Nephron (organoid): ENCODE measurements around the gene C6orf52.

Experiments used
- H3K27ac Mint-ChIP-seq, 3 experiments: 2 replicates each; pipeline ENCODE4 v1.8.0; 2020; ENCODE audit warnings: mixed read lengths in 3 of 3, mild to moderate bottlenecking in 2 of 3, moderate library complexity in 1 of 3
- H3K27me3 Mint-ChIP-seq: 2 replicates; pipeline ENCODE4 v1.8.0; 2021; ENCODE audit warnings: low read depth, mild to moderate bottlenecking, moderate library complexity, mixed read lengths
- H3K36me3 Mint-ChIP-seq: 2 replicates; pipeline ENCODE4 v1.8.0; 2020; ENCODE audit warnings: low read depth, mixed read lengths
- H3K4me1 Mint-ChIP-seq: 2 replicates; pipeline ENCODE4 v1.8.0; 2020; ENCODE audit warnings: mixed read lengths
- H3K4me3 Mint-ChIP-seq, 3 experiments: 2 replicates each; pipeline ENCODE4 v1.8.0; 2020; ENCODE audit warnings: mild to moderate bottlenecking in 3 of 3, mixed read lengths in 3 of 3, moderate library complexity in 2 of 3
- H3K9me3 Mint-ChIP-seq: 2 replicates; pipeline ENCODE4 v1.8.0; 2020; ENCODE audit warnings: mixed read lengths
- TF ChIP-seq, protein P1 (sequence below), 3 experiments: fragments of 200-600 bp; sonication (generic); IDR thresholded peaks; one replicate each; pipeline ENCODE4 v1.5.0; 2021; ENCODE audit warnings: antibody characterized with exemption in 3 of 3; ENCODE audit not compliant: unreplicated experiment in 3 of 3

The C6orf52 gene

DNA sequence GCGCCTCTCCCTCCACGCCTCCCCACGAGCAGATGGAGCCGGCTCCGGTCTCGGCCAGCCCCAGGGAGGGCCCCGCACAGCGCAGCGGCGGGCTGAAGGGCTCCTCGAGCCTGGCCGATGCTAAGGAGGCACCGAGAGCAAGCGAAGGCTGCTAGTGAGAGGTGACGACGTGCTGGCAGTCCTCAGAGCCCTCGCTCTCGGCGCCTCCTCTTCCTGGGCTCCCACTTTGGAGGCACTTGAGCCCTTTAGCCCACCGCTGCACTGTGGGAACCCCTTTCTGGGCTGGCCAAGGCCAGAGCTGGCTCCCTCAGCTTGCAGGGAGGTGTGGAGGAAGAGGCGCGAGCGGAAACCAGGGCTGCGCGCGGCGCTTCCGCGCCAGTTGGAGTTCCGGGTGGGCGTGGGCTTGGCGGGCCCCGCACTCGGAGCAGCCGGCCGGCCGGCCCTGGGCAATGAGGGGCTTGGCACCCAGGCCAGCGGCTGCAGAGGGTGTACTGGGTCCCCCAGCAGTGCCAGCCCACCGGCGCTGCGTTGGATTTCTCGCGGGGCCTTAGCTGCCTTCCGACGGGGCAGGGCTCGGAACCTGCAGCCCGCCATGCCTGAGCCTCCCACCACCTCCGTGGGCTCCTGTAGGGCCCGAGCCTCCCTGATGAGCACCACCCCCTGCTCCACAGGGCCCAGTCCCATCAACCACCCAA is 26.0 kb upstream of the C6orf52 start:
- TF ChIP-seq, protein P1, sequence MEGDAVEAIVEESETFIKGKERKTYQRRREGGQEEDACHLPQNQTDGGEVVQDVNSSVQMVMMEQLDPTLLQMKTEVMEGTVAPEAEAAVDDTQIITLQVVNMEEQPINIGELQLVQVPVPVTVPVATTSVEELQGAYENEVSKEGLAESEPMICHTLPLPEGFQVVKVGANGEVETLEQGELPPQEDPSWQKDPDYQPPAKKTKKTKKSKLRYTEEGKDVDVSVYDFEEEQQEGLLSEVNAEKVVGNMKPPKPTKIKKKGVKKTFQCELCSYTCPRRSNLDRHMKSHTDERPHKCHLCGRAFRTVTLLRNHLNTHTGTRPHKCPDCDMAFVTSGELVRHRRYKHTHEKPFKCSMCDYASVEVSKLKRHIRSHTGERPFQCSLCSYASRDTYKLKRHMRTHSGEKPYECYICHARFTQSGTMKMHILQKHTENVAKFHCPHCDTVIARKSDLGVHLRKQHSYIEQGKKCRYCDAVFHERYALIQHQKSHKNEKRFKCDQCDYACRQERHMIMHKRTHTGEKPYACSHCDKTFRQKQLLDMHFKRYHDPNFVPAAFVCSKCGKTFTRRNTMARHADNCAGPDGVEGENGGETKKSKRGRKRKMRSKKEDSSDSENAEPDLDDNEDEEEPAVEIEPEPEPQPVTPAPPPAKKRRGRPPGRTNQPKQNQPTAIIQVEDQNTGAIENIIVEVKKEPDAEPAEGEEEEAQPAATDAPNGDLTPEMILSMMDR (IDR thresholded peaks at IDR 0.05; ENCODE audit: unreplicated experiment in 3 of 3), result no peak
- Mint-ChIP-seq H3K4me1 (peaks cover 25% of the 10 kb centered on the region), H3K36me3 (peaks cover 6% of the 10 kb centered on the region), H3K27ac (no peak overlapping the region), H3K9me3 (no peaks in the 10 kb centered on the region), H3K27me3 (no peaks in the 10 kb centered on the region), H3K4me3 (no peak overlapping the region)

DNA sequence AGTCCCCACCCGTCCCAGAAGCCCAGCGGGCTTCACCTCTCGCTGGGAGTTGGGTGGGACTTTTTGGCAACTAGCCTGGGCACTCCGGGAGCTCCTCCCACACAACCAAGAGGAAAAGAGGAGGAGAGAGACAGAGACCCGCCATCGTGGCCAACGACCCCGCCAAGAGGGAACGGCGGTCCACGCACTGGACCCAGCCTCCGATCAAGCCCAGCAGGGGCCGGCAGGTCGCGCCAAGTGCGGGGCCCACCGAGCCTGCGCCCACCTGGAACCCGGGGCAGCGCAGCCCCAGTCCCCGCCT is 25.5 kb upstream of the C6orf52 start:
- Mint-ChIP-seq H3K36me3 (peaks cover 4% of the 10 kb centered on the region), H3K4me3 (no peak overlapping the region), H3K27me3 (no peaks in the 10 kb centered on the region), H3K9me3 (no peaks in the 10 kb centered on the region), H3K4me1 (peaks cover 22% of the 10 kb centered on the region), H3K27ac (no peak overlapping the region)
- TF ChIP-seq, protein P1 (IDR thresholded peaks at IDR 0.05; ENCODE audit: unreplicated experiment in 3 of 3), result no peak

DNA sequence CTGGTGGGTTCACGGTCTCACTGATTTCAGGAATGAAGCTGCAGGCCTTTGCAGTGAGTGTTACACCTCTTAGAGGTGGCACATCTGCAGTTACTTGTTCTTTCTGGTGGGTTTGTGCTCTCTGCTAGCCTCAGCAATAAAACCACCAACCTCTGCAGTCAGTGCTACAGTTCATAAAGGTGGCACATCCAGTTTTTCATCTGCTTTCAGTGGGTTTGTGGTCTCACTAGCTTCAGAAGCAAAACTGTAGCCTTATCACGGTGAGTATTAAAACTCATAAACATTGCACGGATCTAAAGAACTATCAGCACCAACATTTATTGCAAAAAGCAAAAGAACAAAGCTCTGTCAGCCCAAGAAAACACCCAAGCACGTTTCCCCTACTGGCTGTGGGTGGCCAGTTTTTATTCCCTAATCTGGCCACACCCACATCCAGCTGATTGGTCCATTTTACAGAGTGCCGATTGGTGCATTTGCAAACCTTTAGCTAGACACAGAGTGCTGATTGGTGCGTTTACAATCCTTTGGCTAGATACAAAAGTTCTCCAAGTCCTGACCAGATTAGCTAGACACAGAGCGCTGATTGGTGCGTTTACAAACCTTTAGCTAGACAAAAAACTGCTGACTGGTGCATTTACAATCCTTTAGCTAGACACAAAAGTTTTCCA is 25.0 kb upstream of the C6orf52 start:
- Mint-ChIP-seq H3K36me3 (peaks cover 4% of the 10 kb centered on the region), H3K4me3 (no peak overlapping the region), H3K4me1 (peaks cover 22% of the 10 kb centered on the region), H3K27ac (no peak overlapping the region), H3K9me3 (no peaks in the 10 kb centered on the region), H3K27me3 (no peaks in the 10 kb centered on the region)
- TF ChIP-seq, protein P1 (IDR thresholded peaks at IDR 0.05; ENCODE audit: unreplicated experiment in 3 of 3), result no peak

DNA sequence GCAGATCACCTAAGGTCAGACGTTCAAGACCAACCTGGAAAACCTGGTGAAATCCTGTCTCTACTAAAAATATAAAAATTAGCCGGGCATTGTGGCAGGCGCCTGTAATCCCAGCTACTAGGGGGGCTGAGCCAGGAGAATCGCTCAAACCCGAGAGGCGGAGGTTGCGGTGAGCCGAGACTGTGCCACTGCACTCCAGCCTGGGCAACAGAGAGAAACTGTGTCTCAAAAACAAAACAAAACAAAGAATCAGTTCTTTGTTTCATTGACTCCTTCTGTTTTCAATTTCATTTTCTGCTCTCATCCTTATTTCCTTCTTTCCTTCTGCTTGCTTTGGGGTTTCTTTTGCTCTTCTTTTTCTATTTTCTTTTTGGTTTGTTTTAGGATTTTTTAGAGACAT is 19.5 kb upstream of the C6orf52 start:
- Mint-ChIP-seq H3K36me3 (peaks cover 3% of the 10 kb centered on the region), H3K27ac (no peak overlapping the region), H3K27me3 (no peaks in the 10 kb centered on the region), H3K9me3 (no peaks in the 10 kb centered on the region), H3K4me3 (no peak overlapping the region), H3K4me1 (no peaks in the 10 kb centered on the region)
- TF ChIP-seq, protein P1 (IDR thresholded peaks at IDR 0.05; ENCODE audit: unreplicated experiment in 3 of 3), result no peak

DNA sequence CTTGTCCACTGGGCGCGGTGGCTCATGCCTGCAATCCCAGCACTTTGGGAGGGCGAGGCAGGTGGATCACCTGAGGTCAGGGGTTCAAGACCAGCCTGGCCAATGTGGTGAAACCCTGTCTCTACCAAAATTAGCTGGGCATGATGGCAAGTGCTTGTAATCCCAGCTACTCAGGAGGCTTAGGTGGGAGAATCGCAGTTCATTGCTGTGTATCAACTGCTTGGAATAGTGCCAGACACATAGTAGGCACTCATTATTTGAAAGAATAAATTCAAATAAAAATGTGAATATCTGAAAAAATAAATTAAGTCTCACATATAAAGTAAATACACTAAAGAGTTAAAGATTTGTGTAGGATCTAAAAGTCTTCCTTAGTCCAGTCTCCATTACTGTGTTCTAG is 2.2 kb upstream of the C6orf52 start:
- TF ChIP-seq, protein P1 (IDR thresholded peaks at IDR 0.05; ENCODE audit: unreplicated experiment in 3 of 3), result no peak

More for the DNA sequence above, 2.2 kb upstream of the C6orf52 start:
- Mint-ChIP-seq H3K27ac (peak overlapping the region in 1 of 3 experiments; percentile 22), H3K36me3 (peaks cover 32% of the 10 kb centered on the region), H3K4me1 (peaks cover 36% of the 10 kb centered on the region), H3K4me3 (peak overlapping the region; percentile 98 to 99 (median 98)), H3K9me3 (no peaks in the 10 kb centered on the region), H3K27me3 (no peaks in the 10 kb centered on the region)
